ENCODE measurements around the gene PPP1R14C. TPM values are rescaled to one million over a fixed set of nuclear protein-coding genes. Genes with fewer than 3 reads are reported as not detected.

PPP1R14C gene
- total RNA-seq, 1 donor from 2014 or later: 0.98 TPM

- H3K4me1 Mint-ChIP-seq (ENCODE audit: low read depth): peaks cover 7% of the 10 kb centered on the region
- H3K36me3 Mint-ChIP-seq (ENCODE audit: insufficient read depth): no peaks in the 10 kb centered on the region
- no peak for TF ChIP-seq CTCF (IDR thresholded peaks at IDR 0.05; ENCODE audit: unreplicated experiment)
- DNase-seq (ENCODE audit: low spot score, unreplicated experiment): no peak
- no peak overlapping the region for H3K27ac Mint-ChIP-seq
- H3K4me3 Mint-ChIP-seq (ENCODE audit: low read depth): peak overlapping the region; percentile 67
- peaks cover 81% of the 10 kb centered on the region for H3K27me3 Mint-ChIP-seq
- no peaks in the 10 kb centered on the region for H3K9me3 Mint-ChIP-seq (ENCODE audit: low read depth)
Measured at GRCh38 chr6:150144294-150144868, 1.5 kb downstream of the PPP1R14C start.

GRCh38 chr6:150145427-150145826 is 2.6 kb downstream of the PPP1R14C start:
- Mint-ChIP-seq H3K27ac (no peak overlapping the region), H3K9me3 (ENCODE audit: low read depth) (no peaks in the 10 kb centered on the region), H3K4me1 (ENCODE audit: low read depth) (peaks cover 7% of the 10 kb centered on the region), H3K4me3 (ENCODE audit: low read depth) (no peak overlapping the region), H3K36me3 (ENCODE audit: insufficient read depth) (no peaks in the 10 kb centered on the region), H3K27me3 (peaks cover 81% of the 10 kb centered on the region)
- no peak for DNase-seq (ENCODE audit: low spot score, unreplicated experiment)
- TF ChIP-seq CTCF (IDR thresholded peaks at IDR 0.05; ENCODE audit: unreplicated experiment): no peak

- Mint-ChIP-seq H3K36me3 (ENCODE audit: insufficient read depth) (no peaks in the 10 kb centered on the region), H3K27ac (no peak overlapping the region), H3K4me1 (ENCODE audit: low read depth) (peaks cover 8% of the 10 kb centered on the region), H3K27me3 (peaks cover 81% of the 10 kb centered on the region), H3K4me3 (ENCODE audit: low read depth) (no peak overlapping the region), H3K9me3 (ENCODE audit: low read depth) (no peaks in the 10 kb centered on the region)
- no peak for DNase-seq (ENCODE audit: low spot score, unreplicated experiment)
- TF ChIP-seq CTCF (IDR thresholded peaks at IDR 0.05; ENCODE audit: unreplicated experiment): no peak
Measured at GRCh38 chr6:150145830-150146229, 3.0 kb downstream of the PPP1R14C start.

- Mint-ChIP-seq H3K36me3 (ENCODE audit: insufficient read depth) (no peaks in the 10 kb centered on the region), H3K4me1 (ENCODE audit: low read depth) (peaks cover 8% of the 10 kb centered on the region), H3K27me3 (peaks cover 81% of the 10 kb centered on the region), H3K4me3 (ENCODE audit: low read depth) (no peak overlapping the region), H3K27ac (no peak overlapping the region), H3K9me3 (ENCODE audit: low read depth) (no peaks in the 10 kb centered on the region)
- no peak for TF ChIP-seq CTCF (IDR thresholded peaks at IDR 0.05; ENCODE audit: unreplicated experiment)
- no peak for DNase-seq (ENCODE audit: low spot score, unreplicated experiment)
Measured at GRCh38 chr6:150146436-150146835, 3.6 kb downstream of the PPP1R14C start.

- H3K27me3 Mint-ChIP-seq: peaks cover 82% of the 10 kb centered on the region
- TF ChIP-seq CTCF (IDR thresholded peaks at IDR 0.05; ENCODE audit: unreplicated experiment): no peak
- H3K4me3 Mint-ChIP-seq (ENCODE audit: low read depth): no peak overlapping the region
- H3K27ac Mint-ChIP-seq: no peak overlapping the region
- DNase-seq (ENCODE audit: low spot score, unreplicated experiment): no peak
- no peaks in the 10 kb centered on the region for H3K9me3 Mint-ChIP-seq (ENCODE audit: low read depth)
- no peaks in the 10 kb centered on the region for H3K36me3 Mint-ChIP-seq (ENCODE audit: insufficient read depth)
- peaks cover 4% of the 10 kb centered on the region for H3K4me1 Mint-ChIP-seq (ENCODE audit: low read depth)
Measured at GRCh38 chr6:150149146-150149545, 6.3 kb downstream of the PPP1R14C start.
